ENCODE measurements around the gene NFXL1. TPM values are rescaled to one million over a fixed set of nuclear protein-coding genes. Genes with fewer than 3 reads are reported as not detected.

Gene NFXL1
- total RNA-seq, 2 experiments from 2014 or later, result 9.0 to 9.9 TPM

- H3K4me1 Mint-ChIP-seq (ENCODE audit: low read depth), result no peaks in the 10 kb centered on the region
- H3K9me3 Mint-ChIP-seq, result no peaks in the 10 kb centered on the region
- ChIA-PET CTCF (no interaction called here), POLR2A (no interaction called here)
- H3K27me3 Mint-ChIP-seq, result no peaks in the 10 kb centered on the region
- intact Hi-C loops (cut with DNase I, micrococcal nuclease), result no loop called here
- Histone ChIP-seq H3K36me3 (ENCODE audit: insufficient read depth, low read length) (peaks cover 16% of the 10 kb centered on the region), H3K4me3 (ENCODE audit: low read length) (no peak overlapping the region), H3K9me3 (ENCODE audit: control insufficient read depth in 1 of 2, insufficient read depth in 1 of 2, low read length in 2 of 2) (no peaks in the 10 kb centered on the region), H3K27me3 (ENCODE audit: control insufficient read depth in 1 of 2, insufficient read depth in 2 of 2, low read length in 2 of 2) (no peaks in the 10 kb centered on the region), H3K27ac (ENCODE audit: low read depth in 1 of 2, low read length in 2 of 2) (no peak overlapping the region), H3K4me1 (ENCODE audit: insufficient read depth, low read length) (no peaks in the 10 kb centered on the region)
- TF ChIP-seq, protein P1, sequence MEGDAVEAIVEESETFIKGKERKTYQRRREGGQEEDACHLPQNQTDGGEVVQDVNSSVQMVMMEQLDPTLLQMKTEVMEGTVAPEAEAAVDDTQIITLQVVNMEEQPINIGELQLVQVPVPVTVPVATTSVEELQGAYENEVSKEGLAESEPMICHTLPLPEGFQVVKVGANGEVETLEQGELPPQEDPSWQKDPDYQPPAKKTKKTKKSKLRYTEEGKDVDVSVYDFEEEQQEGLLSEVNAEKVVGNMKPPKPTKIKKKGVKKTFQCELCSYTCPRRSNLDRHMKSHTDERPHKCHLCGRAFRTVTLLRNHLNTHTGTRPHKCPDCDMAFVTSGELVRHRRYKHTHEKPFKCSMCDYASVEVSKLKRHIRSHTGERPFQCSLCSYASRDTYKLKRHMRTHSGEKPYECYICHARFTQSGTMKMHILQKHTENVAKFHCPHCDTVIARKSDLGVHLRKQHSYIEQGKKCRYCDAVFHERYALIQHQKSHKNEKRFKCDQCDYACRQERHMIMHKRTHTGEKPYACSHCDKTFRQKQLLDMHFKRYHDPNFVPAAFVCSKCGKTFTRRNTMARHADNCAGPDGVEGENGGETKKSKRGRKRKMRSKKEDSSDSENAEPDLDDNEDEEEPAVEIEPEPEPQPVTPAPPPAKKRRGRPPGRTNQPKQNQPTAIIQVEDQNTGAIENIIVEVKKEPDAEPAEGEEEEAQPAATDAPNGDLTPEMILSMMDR (IDR thresholded peaks at IDR 0.05), result no peak
- no peak overlapping the region for H3K27ac Mint-ChIP-seq
- ATAC-seq (ENCODE audit: poor library complexity), result no peak
- H3K36me3 Mint-ChIP-seq (ENCODE audit: low read depth), result peaks cover 72% of the 10 kb centered on the region
- DNase-seq, result no peak
- no peak overlapping the region for H3K4me3 Mint-ChIP-seq
Observed at GRCh38 chr4:47852136-47852535, 62.2 kb downstream of the NFXL1 start.

GRCh38 chr4:47849466-47849865 is 64.9 kb downstream of the NFXL1 start:
- ChIA-PET POLR2A (no interaction called here), CTCF (no interaction called here)
- DNase-seq, result no peak
- no peak overlapping the region for H3K4me3 ChIP-seq (ENCODE audit: low read length)
- no peaks in the 10 kb centered on the region for H3K9me3 ChIP-seq (ENCODE audit: control insufficient read depth in 1 of 2, insufficient read depth in 1 of 2, low read length in 2 of 2)
- H3K27ac ChIP-seq (ENCODE audit: low read depth in 1 of 2, low read length in 2 of 2), result no peak overlapping the region
- Mint-ChIP-seq H3K27ac (no peak overlapping the region), H3K36me3 (ENCODE audit: low read depth) (peaks cover 74% of the 10 kb centered on the region), H3K4me3 (no peak overlapping the region), H3K27me3 (no peaks in the 10 kb centered on the region), H3K4me1 (ENCODE audit: low read depth) (no peaks in the 10 kb centered on the region), H3K9me3 (no peaks in the 10 kb centered on the region)
- H3K36me3 ChIP-seq (ENCODE audit: insufficient read depth, low read length), result peaks cover 17% of the 10 kb centered on the region
- no peaks in the 10 kb centered on the region for H3K27me3 ChIP-seq (ENCODE audit: control insufficient read depth in 1 of 2, insufficient read depth in 2 of 2, low read length in 2 of 2)
- TF ChIP-seq, protein P1 (IDR thresholded peaks at IDR 0.05), result no peak
- intact Hi-C loops (cut with DNase I, micrococcal nuclease), result no loop called here
- ATAC-seq (ENCODE audit: poor library complexity), result no peak
- no peaks in the 10 kb centered on the region for H3K4me1 ChIP-seq (ENCODE audit: insufficient read depth, low read length)

GRCh38 chr4:47848041-47848440 is 66.3 kb downstream of the NFXL1 start:
- no peak overlapping the region for H3K4me3 ChIP-seq (ENCODE audit: low read length)
- H3K4me1 Mint-ChIP-seq (ENCODE audit: low read depth), result no peaks in the 10 kb centered on the region
- TF ChIP-seq, protein P1 (IDR thresholded peaks at IDR 0.05), result no peak
- H3K4me3 Mint-ChIP-seq, result no peak overlapping the region
- H3K4me1 ChIP-seq (ENCODE audit: insufficient read depth, low read length), result no peaks in the 10 kb centered on the region
- no peaks in the 10 kb centered on the region for H3K27me3 ChIP-seq (ENCODE audit: control insufficient read depth in 1 of 2, insufficient read depth in 2 of 2, low read length in 2 of 2)
- DNase-seq (no peak), ATAC-seq (ENCODE audit: poor library complexity) (no peak)
- no peaks in the 10 kb centered on the region for H3K9me3 ChIP-seq (ENCODE audit: control insufficient read depth in 1 of 2, insufficient read depth in 1 of 2, low read length in 2 of 2)
- ChIA-PET CTCF (interaction anchor here (1.0 kb wide), 1 partner anchor 9 kb away, joined by 3 read pairs; no protein-coding TSS in a partner anchor), POLR2A (no interaction called here)
- H3K36me3 Mint-ChIP-seq (ENCODE audit: low read depth), result peaks cover 72% of the 10 kb centered on the region
- no peaks in the 10 kb centered on the region for H3K9me3 Mint-ChIP-seq
- H3K27me3 Mint-ChIP-seq, result no peaks in the 10 kb centered on the region
- intact Hi-C loops (cut with DNase I, micrococcal nuclease), result no loop called here
- H3K27ac ChIP-seq (ENCODE audit: low read depth in 1 of 2, low read length in 2 of 2), result no peak overlapping the region
- peaks cover 17% of the 10 kb centered on the region for H3K36me3 ChIP-seq (ENCODE audit: insufficient read depth, low read length)
- no peak overlapping the region for H3K27ac Mint-ChIP-seq

Data from CD4-positive, alpha-beta T cell (primary cell).